Right renal pelvis (tissue), 4 donors: ENCODE measurements around the gene OR2F2. TPM values are rescaled to one million over a fixed set of nuclear protein-coding genes. Genes with fewer than 3 reads are reported as not detected.

Experiments used
- DNase-seq, 4 donors: peaks; one replicate each; pipeline ENCODE4 v3.0.0-alpha.2; 2013; ENCODE audit warnings: low read depth in 4 of 4, low spot score in 3 of 4, missing footprints in 1 of 4
- polyA plus RNA-seq, 4 donors: library from polyadenylated mRNA; unstranded; fragments of 120-200 nt; gene quantifications; one replicate each; pipeline ENCODE4 v1.2.1, GENCODE V29; 2013; ENCODE audit not compliant: insufficient read length in 4 of 4

Gene OR2F2
- not detected for polyA plus RNA-seq

- no peak for DNase-seq
Observed at GRCh38 chr7:143934526-143935325, at the start of gene OR2F2. Gene OR2F2 (plus strand): TSS chr7:143935233. CDS start chr7:143935233, 0 bp downstream.

- no peak for DNase-seq
Observed at GRCh38 chr7:143885951-143886350, 49.1 kb upstream of the OR2F2 start.

DNA sequence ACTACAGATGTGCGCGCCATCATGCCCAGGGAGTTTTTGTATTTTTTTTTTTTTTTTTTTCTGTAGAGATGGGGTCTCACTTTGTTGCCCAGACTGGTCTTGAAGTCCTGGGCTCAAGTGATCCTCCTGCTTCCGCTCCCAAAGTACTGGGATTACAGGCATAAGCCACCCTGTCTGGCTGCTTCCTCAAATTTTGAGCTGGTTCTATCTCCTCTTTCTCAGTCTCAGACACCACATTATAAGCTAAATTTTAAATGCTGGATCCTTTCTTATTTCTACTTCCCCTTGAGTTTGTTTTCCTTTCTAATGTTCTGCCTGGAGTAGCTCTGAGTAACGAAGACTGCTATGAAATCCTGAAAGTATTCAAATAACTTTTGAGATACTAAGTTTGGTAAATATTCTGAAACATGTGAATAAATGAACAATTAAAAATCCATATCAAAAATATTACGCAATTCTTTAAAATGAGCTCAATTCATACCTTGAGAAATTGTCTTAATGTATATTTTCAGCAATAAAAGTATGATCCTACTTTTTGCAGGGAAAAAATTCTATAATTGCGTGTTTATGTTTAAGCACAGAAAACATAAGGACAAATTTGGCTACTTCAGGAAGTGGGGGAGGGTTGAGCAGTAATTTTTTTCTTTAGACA, 48.1 kb upstream of the OR2F2 start:
- DNase-seq, result no peak

DNA sequence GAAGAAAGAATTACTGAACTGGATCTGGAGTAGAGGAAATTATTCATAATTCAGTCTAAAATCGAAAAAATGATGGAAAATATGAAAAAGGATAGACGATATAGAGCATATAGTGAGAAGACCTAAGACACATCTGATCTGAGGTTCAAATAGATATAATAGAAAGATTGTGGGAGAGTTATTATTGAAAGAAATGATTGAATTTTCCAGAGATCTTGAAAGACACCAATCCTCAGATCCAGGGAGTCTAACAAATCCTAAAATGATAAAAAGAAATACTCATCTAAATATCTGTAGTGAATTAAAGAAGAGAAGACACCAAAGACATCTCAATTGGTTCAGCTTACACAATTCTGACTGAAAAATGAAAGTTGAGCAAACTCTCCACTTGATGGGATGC, 46.0 kb upstream of the OR2F2 start:
- no peak for DNase-seq

DNA sequence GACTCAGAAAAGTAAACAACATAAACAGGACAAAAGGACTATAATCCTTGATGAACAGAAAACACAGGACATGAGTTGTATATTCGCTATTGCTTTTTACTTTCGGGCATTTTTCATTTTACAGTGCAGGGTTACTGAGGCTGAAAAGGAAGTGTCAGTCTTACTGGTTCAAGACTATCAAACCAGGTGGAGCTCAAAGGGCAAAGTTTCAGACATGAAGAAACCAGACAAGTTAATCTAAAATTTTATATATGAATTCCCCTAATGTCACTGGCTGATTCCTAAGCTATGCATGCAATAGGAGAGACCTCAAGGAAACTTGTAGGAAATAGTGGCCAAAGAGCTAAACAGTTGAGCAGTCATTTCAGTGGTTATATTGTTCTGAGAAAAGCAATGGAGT, 44.5 kb upstream of the OR2F2 start:
- no peak for DNase-seq

DNA sequence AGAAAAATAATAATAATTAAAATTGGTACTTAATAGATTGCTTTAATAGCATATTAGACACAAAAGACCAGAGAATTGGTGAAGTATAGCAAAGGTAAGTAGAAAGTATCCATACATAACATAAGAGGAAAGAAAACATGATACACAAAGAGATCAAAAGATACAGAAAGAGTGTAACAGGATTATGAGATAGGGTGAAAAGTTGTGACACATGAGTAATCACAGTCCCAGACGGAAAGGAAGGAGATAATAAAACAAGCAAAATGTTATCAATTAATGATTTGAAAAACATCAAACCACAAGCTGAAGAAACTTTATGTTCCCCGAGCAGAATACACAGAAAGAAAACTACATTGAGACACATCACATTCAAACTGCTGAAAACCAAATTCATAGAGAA, 43.6 kb upstream of the OR2F2 start:
- DNase-seq, result no peak

DNA sequence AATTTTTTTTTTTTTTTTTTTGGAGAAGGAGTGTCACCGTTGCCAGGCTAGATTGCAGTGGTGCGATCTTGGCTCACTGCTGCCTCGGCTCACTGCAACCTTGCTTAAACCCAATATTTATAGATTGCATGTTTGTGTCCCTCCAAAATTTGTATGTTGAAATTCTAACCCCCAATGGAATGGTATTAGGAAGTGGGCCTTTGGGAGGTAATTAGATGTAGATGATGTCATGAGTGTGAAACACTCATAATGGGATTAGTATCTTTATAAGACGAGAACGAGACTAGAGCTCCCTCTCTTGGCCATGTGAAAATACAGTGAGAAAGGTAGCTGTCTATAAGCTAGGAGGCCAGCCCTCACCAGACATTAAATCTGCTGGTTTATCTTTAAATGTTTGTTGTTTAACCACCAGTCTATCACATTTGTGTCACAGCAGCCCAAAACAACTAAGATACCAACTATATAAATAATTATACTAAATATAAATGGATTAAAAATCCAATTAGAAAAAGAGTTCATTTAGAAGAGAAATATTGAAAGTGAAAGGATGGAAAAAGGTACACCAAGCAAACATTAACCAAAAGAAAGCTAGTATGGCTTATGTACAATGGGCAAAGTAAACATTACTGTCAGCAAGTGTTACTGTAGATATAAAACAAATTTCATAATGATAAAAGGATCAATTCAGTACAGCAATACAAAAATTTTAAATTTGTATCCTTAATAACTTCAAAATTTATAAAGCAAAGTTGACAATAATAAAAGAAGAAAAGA, 42.3 kb upstream of the OR2F2 start:
- no peak for DNase-seq

GRCh38 chr7:143896667-143897066, 38.4 kb upstream of the OR2F2 start:
- DNase-seq, result no peak

- no peak for DNase-seq
Observed at GRCh38 chr7:143898810-143899209, 36.2 kb upstream of the OR2F2 start.

- DNase-seq, result no peak
Observed at GRCh38 chr7:143900230-143900766, 34.7 kb upstream of the OR2F2 start.

DNA sequence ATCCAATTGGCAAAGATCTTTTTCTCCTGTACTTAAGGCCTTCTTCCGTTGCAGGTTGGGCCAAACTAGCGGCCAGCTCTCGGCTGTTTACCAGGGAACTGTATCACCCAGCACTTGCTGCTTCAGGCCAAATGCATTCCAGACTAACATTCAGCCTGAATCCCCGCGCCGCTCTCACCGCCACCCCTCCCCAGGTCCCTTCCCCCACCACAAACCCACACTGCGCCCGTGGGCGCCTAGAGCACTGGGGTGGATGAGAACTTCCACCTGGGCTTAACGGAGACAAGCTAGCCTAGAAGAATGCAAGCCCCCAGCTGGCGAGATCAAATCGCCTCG, 33.7 kb upstream of the OR2F2 start:
- DNase-seq, result no peak

- peak; percentile 90 to 94 (median 92) for DNase-seq
Observed at GRCh38 chr7:143901668-143902331, 33.2 kb upstream of the OR2F2 start, which contains the start of gene TCAF1. Gene TCAF1 (minus strand): TSS chr7:143902176. CDS start chr7:143876608, 25,568 bp downstream.

- DNase-seq, result no peak
Observed at GRCh38 chr7:143902332-143902899, 32.6 kb upstream of the OR2F2 start.

GRCh38 chr7:143905509-143905908, 29.5 kb upstream of the OR2F2 start:
- no peak for DNase-seq

DNA sequence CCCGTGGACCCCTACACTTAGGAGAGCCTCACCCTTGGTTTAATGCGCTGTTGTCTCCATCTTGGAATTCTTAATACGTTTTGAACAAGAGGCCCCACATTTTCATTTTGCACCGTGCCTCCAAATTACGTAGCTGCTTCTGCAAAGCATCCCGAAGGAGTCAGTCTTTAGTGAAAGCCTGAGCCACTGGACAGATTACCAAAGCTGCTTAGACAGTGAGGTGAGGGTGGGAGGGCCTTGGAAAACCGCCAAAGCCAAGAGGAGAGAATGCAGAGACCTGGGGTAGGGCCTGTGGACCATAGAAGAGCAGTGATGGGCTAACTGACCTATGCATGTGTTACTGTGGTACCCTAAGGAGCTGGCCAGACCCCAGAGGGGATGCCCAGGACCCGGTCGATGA, 28.9 kb upstream of the OR2F2 start:
- no peak for DNase-seq

DNA sequence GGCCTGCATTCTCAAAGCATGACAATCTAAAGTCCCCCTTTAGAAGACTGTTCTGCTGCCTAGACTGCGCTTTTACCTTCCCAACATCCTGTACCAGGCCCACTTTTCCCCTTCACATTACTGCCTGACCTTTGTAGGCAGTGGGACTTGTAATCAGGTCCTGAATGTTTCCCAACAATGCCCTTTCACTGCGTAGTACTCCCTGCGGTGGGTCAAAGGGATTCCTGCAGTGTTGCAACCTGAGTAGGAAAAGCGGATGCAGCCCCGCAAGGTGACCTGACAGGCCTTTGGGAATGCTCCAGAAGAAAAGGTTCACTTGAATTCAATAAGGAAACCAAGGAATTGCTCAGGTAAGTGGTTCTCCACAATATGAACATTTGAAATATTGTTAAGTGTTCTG, 28.1 kb upstream of the OR2F2 start:
- no peak for DNase-seq

DNA sequence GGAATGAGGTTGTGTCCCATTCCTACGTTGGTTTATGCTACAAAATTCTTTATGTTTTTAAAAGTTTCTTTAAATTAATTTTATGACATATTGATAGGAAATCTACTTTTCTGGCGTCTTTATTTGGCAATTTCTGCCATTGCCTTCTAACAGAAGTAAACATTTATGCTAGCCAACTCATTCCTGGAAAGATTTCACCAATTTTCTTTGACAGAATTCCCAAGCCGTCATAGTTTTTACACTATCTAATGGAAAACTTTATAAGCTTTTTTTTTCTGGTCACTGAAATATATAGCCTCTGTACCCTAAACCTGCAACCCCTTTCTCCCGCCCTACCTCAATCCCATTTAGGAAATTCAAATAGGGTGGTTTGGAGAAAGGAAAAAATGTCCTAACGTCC, 26.9 kb upstream of the OR2F2 start:
- DNase-seq, result no peak

DNA sequence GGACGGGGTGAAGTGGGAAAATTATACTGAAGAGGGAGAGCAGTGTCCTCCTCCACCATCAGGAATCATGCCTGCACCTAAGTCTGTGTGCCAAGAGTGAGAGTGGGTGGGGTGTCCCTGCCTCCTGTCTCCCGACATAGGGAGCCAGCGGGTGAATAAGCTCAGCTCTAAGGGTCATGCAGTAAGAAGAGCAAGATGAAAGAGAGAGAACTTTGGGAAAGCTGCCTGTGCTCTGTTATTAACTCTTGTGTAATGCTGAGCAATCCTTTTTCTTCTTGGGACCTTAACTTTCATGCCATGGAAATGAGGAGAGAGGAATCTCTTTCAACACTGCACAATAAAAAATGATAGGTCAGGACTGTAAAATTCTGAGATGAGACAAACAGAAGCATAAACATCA, 25.2 kb upstream of the OR2F2 start:
- no peak for DNase-seq

GRCh38 chr7:143910473-143911248, 24.4 kb upstream of the OR2F2 start:
- DNase-seq, result no peak
